IMR-90 (cell line): ENCODE measurements around the gene ENTPD3. TPM values are rescaled to one million over a fixed set of nuclear protein-coding genes. Genes with fewer than 3 reads are reported as not detected.

Experiments used
- ATAC-seq: fragments of 200-7000 bp; cut with Tn5 transposase; 2 replicates; pipeline ENCODE4 v1.9.1; 2020; ENCODE audit warnings: low read depth, mild to moderate bottlenecking, moderate library complexity
- BruUV-seq: library from RNA; stranded (reverse); fragments of 400-500 nt; replicated peaks from 2 replicates; lab custom pipeline; 2021; lab: Mats Ljungman, UMichigan
- CTCF ChIA-PET: fragments of 300-600 bp; formaldehyde crosslinking; extraction: SDS; loops from one replicate; lab custom pipeline; 2021; ENCODE audit warnings: antibody characterized with exemption; lab: Yijun Ruan, JAX
- POLR2A ChIA-PET: fragments of 300-600 bp; sonication (Branson Sonifier 250); formaldehyde crosslinking; loops from one replicate; lab custom pipeline; 2022; ENCODE audit warnings: antibody characterized with exemption; ENCODE audit not compliant: unreplicated experiment; lab: Charles Lee
- DNase-seq: peaks from one replicate; pipeline ENCODE4 v3.0.0; 2013
- H2AFZ ChIP-seq: replicated peaks from 2 replicates; pipeline ENCODE3; 2013; ENCODE audit warnings: low read length, mild to moderate bottlenecking; ENCODE audit not compliant: poor library complexity
- H2AK5ac ChIP-seq: 2 replicates; pipeline ENCODE4 v1.6.1; 2013; ENCODE audit warnings: low read depth, low read length, inconsistent platforms
- H2AK9ac ChIP-seq: replicated peaks from 2 replicates; pipeline ENCODE3; 2013; ENCODE audit warnings: mild to moderate bottlenecking, low read depth, low read length, moderate library complexity; ENCODE audit not compliant: poor library complexity
- H2BK120ac ChIP-seq: 2 replicates; pipeline ENCODE4 v1.6.1; 2013; ENCODE audit warnings: low read depth, low read length, inconsistent platforms
- H2BK15ac ChIP-seq: 3 replicates; pipeline ENCODE4 v1.6.1; 2013; ENCODE audit warnings: low read depth, low read length, inconsistent platforms
- H2BK20ac ChIP-seq: 2 replicates; pipeline ENCODE4 v1.6.1; 2013; ENCODE audit warnings: low read depth, mild to moderate bottlenecking, inconsistent platforms, low read length, moderate library complexity
- H2BK5ac ChIP-seq: 2 replicates; pipeline ENCODE4 v1.6.1; 2013; ENCODE audit warnings: mild to moderate bottlenecking, low read depth, low read length, inconsistent platforms; ENCODE audit not compliant: poor library complexity, severe bottlenecking
- H3K14ac ChIP-seq: replicated peaks from 2 replicates; pipeline ENCODE4 v1.6.1; 2013; ENCODE audit warnings: low read depth, low read length, inconsistent platforms
- H3K18ac ChIP-seq: 2 replicates; pipeline ENCODE4 v1.6.1; 2013; ENCODE audit warnings: low read depth, low read length, control low read depth
- H3K23ac ChIP-seq: 2 replicates; pipeline ENCODE4 v1.6.1; 2013; ENCODE audit warnings: low read depth, low read length, inconsistent platforms
- H3K27ac ChIP-seq: 2 replicates; pipeline ENCODE4 v1.5.1; 2013; ENCODE audit warnings: mild to moderate bottlenecking, control low read depth, low read length; ENCODE audit not compliant: insufficient read depth
- H3K27me3 ChIP-seq: 2 replicates; pipeline ENCODE4 v1.6.1; 2013; ENCODE audit warnings: low read length; ENCODE audit not compliant: control insufficient read depth, insufficient read depth
- H3K36me3 ChIP-seq: 2 replicates; pipeline ENCODE4 v1.6.1; 2013; ENCODE audit warnings: low read length, mixed read lengths; ENCODE audit not compliant: control insufficient read depth, insufficient read depth
- H3K4ac ChIP-seq: 2 replicates; pipeline ENCODE4 v1.6.1; 2013; ENCODE audit warnings: low read depth, low read length, inconsistent platforms
- H3K4me1 ChIP-seq: 2 replicates; pipeline ENCODE4 v1.6.1; 2013; ENCODE audit warnings: low read length, mixed read lengths; ENCODE audit not compliant: control insufficient read depth, insufficient read depth
- H3K4me2 ChIP-seq: 2 replicates; pipeline ENCODE4 v1.6.1; 2013; ENCODE audit warnings: low read depth, mild to moderate bottlenecking, control low read depth, low read length, moderate library complexity
- H3K4me3 ChIP-seq: 2 replicates; pipeline ENCODE4 v1.5.1; 2013; ENCODE audit warnings: low read depth, mild to moderate bottlenecking, control low read depth, low read length, moderate library complexity; ENCODE audit not compliant: insufficient read depth
- H3K56ac ChIP-seq: 2 replicates; pipeline ENCODE4 v1.6.1; 2013; ENCODE audit warnings: low read length, inconsistent platforms; ENCODE audit not compliant: insufficient read depth; ENCODE audit errors: extremely low read depth
- H3K79me1 ChIP-seq, 2 experiments: 2 replicates each; pipeline ENCODE4 v1.6.1; 2013; ENCODE audit warnings: low read length in 2 of 2, inconsistent platforms in 1 of 2, low read depth in 1 of 2
- H3K9ac ChIP-seq: 2 replicates; pipeline ENCODE4 v1.6.1; 2013; ENCODE audit warnings: low read depth, low read length, control low read depth
- H3K9me1 ChIP-seq: 2 replicates; pipeline ENCODE4 v1.6.1; 2013; ENCODE audit warnings: low read length, inconsistent platforms; ENCODE audit not compliant: insufficient read depth
- H3K9me3 ChIP-seq: 2 replicates; pipeline ENCODE4 v1.6.1; 2013; ENCODE audit warnings: low read length; ENCODE audit not compliant: control insufficient read depth, insufficient read depth
- H4K20me1 ChIP-seq: 2 replicates; pipeline ENCODE4 v1.6.1; 2013; ENCODE audit warnings: low read length, inconsistent platforms; ENCODE audit not compliant: insufficient read depth
- H4K5ac ChIP-seq: 2 replicates; pipeline ENCODE4 v1.6.1; 2013; ENCODE audit warnings: mild to moderate bottlenecking, low read depth, low read length, control low read depth
- H4K8ac ChIP-seq, 2 experiments: 2 replicates each; pipeline ENCODE4 v1.6.1; 2013; ENCODE audit warnings: low read depth in 2 of 2, low read length in 2 of 2, control low read depth in 1 of 2, inconsistent platforms in 1 of 2
- H4K91ac ChIP-seq: 2 replicates; pipeline ENCODE4 v1.6.1; 2013; ENCODE audit warnings: low read depth, low read length, inconsistent platforms; ENCODE audit not compliant: insufficient read depth
- BHLHE40 ChIP-seq: fragments of 150-350 bp; IDR thresholded peaks from 2 replicates; pipeline ENCODE4 v1.6.1; 2016; ENCODE audit warnings: mild to moderate bottlenecking, low read depth, low read length
- CEBPB ChIP-seq: IDR thresholded peaks from 2 replicates; pipeline ENCODE4 v1.6.1; 2012; ENCODE audit warnings: low read depth, low read length, improper control_type of control experiment
- CHD1 ChIP-seq: IDR thresholded peaks from 2 replicates; pipeline ENCODE4 v1.6.1; 2012; ENCODE audit warnings: low read depth, low read length, improper control_type of control experiment
- CTCF ChIP-seq: conservative IDR thresholded peaks from 2 replicates; pipeline ENCODE4 v1.5.1; 2012; ENCODE audit warnings: mild to moderate bottlenecking, low read depth, low read length, improper control_type of control experiment
- ELK1 ChIP-seq: fragments of 150-350 bp; IDR thresholded peaks from 2 replicates; pipeline ENCODE4 v1.6.1; 2016; ENCODE audit warnings: low read depth, mild to moderate bottlenecking, low read length, moderate library complexity, borderline replicate concordance
- FOS ChIP-seq: fragments of 150-350 bp; IDR thresholded peaks from 2 replicates; pipeline ENCODE4 v1.6.1; 2016; ENCODE audit warnings: low read depth, low read length
- MAFK ChIP-seq: IDR thresholded peaks from 2 replicates; pipeline ENCODE4 v1.6.1; 2012; ENCODE audit warnings: low read depth, low read length, improper control_type of control experiment
- MAZ ChIP-seq: IDR thresholded peaks from 2 replicates; pipeline ENCODE4 v1.6.1; 2012; ENCODE audit warnings: low read depth, mild to moderate bottlenecking, low read length, improper control_type of control experiment, moderate library complexity, borderline replicate concordance
- MXI1 ChIP-seq: IDR thresholded peaks from 2 replicates; pipeline ENCODE4 v1.6.1; 2012; ENCODE audit warnings: low read depth, mild to moderate bottlenecking, low read length, moderate library complexity, borderline replicate concordance
- NFE2L2 ChIP-seq: fragments of 150-350 bp; IDR thresholded peaks from 2 replicates; pipeline ENCODE4 v1.6.1; 2016; ENCODE audit warnings: low read depth, mild to moderate bottlenecking, low read length
- POLR2A ChIP-seq: IDR thresholded peaks from 2 replicates; pipeline ENCODE4 v1.6.1; 2012; ENCODE audit warnings: mild to moderate bottlenecking, low read depth, low read length
- RAD21 ChIP-seq: IDR thresholded peaks from 2 replicates; pipeline ENCODE4 v1.6.1; 2012; ENCODE audit warnings: low read length, improper control_type of control experiment
- RCOR1 ChIP-seq: IDR thresholded peaks from 2 replicates; pipeline ENCODE4 v1.6.1; 2012; ENCODE audit warnings: mild to moderate bottlenecking, low read length, improper control_type of control experiment; ENCODE audit not compliant: insufficient replicate concordance
- RFX5 ChIP-seq: IDR thresholded peaks from 2 replicates; pipeline ENCODE4 v1.8.0; 2012; ENCODE audit warnings: low read depth, mild to moderate bottlenecking, low read length, moderate library complexity
- SMC3 ChIP-seq: fragments of 150-350 bp; IDR thresholded peaks from 2 replicates; pipeline ENCODE4 v1.6.1; 2016; ENCODE audit warnings: low read depth, mild to moderate bottlenecking, antibody characterized with exemption, low read length, moderate library complexity
- USF2 ChIP-seq: fragments of 150-350 bp; IDR thresholded peaks from 2 replicates; pipeline ENCODE4 v1.6.1; 2017; ENCODE audit warnings: mild to moderate bottlenecking, antibody characterized with exemption, low read length, low read depth
- dilution Hi-C: fragments of 300-500 bp; cut with HindIII; formaldehyde crosslinking; loops from one replicate; pipeline ENCODE4 v1.14.3; 2018; ENCODE audit warnings: low sequenced_read_pairs; ENCODE audit not compliant: unreplicated experiment
- in situ Hi-C: fragments of 300-500 bp; cut with MboI; formaldehyde crosslinking; loops from 3 replicates; pipeline ENCODE4 v1.14.3; 2019; ENCODE audit warnings: low sequenced_read_pairs, inconsistent platforms, mixed read lengths
- intact Hi-C: fragments of 100-400 bp; cut with micrococcal nuclease; formaldehyde crosslinking; loops from 2 replicates; pipeline ENCODE4 v1.10.0; 2022
- polyA plus RNA-seq, 3 experiments: library from polyadenylated mRNA; depleted of rRNA; stranded (reverse); fragments of >200 nt; gene quantifications; 2 replicates each; pipeline ENCODE4 v1.2.3, GENCODE V29; 2012; ENCODE audit warnings: low replicate concordance in 1 of 3
- total RNA-seq: library from RNA; depleted of rRNA; stranded (reverse); fragments of >200 nt; gene quantifications from 2 replicates; pipeline ENCODE4 v1.2.3, GENCODE V29; 2012

The ENTPD3 gene
- total and polyA plus RNA-seq, 2 of the 4 experiments (the other 2 are of a cell fraction): not detected

GRCh38 chr3:40341671-40342070, 45.3 kb upstream of the ENTPD3 start:
- Histone ChIP-seq H3K9me3 (no peaks in the 10 kb centered on the region), H2BK5ac (no peak overlapping the region), H4K5ac (no peak overlapping the region), H4K8ac (no peak overlapping the region), H3K4me2 (no peak overlapping the region), H3K4ac (no peak overlapping the region), H2AFZ (no peak overlapping the region), H3K4me3 (no peak overlapping the region), H3K18ac (no peak overlapping the region), H3K36me3 (no peaks in the 10 kb centered on the region), H3K27ac (no peak overlapping the region), H3K14ac (no peak overlapping the region), H2BK15ac (no peak overlapping the region), H3K23ac (no peak overlapping the region), H3K9ac (no peak overlapping the region), H2BK20ac (no peak overlapping the region), H3K4me1 (no peaks in the 10 kb centered on the region), H2AK5ac (no peak overlapping the region), H3K27me3 (no peaks in the 10 kb centered on the region), H2BK120ac (no peak overlapping the region), H2AK9ac (no peak overlapping the region), H3K79me1 (no peaks in the 10 kb centered on the region), H4K20me1 (no peaks in the 10 kb centered on the region), H4K91ac (no peak overlapping the region), H3K9me1 (no peaks in the 10 kb centered on the region), H3K56ac (no peak overlapping the region)
- BruUV-seq: no TSS peak
- ChIA-PET POLR2A (no interaction called here), CTCF (no interaction called here)
- TF ChIP-seq RAD21: no peak
- no peak for TF ChIP-seq BHLHE40
- no peak for TF ChIP-seq RCOR1
- TF ChIP-seq USF2: no peak
- TF ChIP-seq SMC3: no peak
- no peak for TF ChIP-seq FOS
- no peak for TF ChIP-seq MAZ
- TF ChIP-seq MAFK: no peak
- TF ChIP-seq CTCF: no peak
- TF ChIP-seq MXI1: no peak
- TF ChIP-seq POLR2A: no peak
- no peak for TF ChIP-seq CHD1
- TF ChIP-seq NFE2L2: no peak
- no peak for TF ChIP-seq RFX5
- TF ChIP-seq ELK1: no peak
- no peak for TF ChIP-seq CEBPB
- dilution Hi-C loops: no loop called here
- no peak for DNase-seq
- in situ Hi-C loops: loop anchor here (25.0 kb wide), 2 partner anchors 246 to 846 kb away; partner anchors contain the start of gene CTNNB1
- intact Hi-C loops: no loop called here
- no peak for ATAC-seq
